ENCODE measurements around the gene DOCK2.
"Not testable (repeated sequence)": the region's sequence is repeated elsewhere in the genome, so short reads cannot be mapped to it uniquely, and the experiment has no call there.

Gene DOCK2

DNA sequence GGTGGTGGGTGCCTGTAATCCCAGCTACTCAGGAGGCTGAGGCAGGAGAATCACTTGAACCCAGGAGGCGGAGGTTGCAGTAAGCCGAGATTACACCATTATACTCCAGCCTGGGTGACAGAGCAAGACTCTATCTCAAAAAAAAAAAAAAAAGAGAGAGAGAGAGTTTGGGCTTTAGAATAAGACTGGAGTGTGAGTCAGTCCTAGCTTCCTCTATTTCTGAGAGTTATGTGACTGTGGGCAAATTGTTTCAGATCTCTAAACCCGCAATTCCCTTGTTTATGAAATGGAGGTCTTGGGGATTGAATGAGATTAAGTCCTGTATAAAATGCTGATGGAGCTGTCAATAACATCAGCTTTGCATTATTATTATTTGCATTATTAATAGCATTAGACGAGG is 316.1 kb downstream of the DOCK2 start:
- not testable (repeated sequence) for DNase-seq

DNA sequence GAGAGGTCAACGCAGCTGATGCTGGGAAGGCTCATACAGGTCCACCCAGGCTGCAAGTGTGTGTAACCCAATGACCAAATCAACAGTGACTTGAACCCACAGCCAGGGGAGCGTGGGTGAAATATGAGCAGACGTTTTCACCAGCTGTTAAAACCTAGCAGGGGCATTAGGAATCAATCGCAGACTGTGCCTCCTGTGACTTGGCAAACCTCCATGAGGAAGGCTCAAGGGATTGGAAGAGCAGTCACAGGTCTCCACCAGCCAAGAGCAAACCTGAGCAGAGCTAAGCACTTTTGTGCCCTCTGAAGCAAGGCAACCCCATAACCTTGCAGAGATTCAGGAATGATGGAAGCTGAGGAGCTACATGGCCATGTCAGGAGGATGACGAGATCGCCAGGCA is 317.7 kb downstream of the DOCK2 start:
- no peak for DNase-seq

DNA sequence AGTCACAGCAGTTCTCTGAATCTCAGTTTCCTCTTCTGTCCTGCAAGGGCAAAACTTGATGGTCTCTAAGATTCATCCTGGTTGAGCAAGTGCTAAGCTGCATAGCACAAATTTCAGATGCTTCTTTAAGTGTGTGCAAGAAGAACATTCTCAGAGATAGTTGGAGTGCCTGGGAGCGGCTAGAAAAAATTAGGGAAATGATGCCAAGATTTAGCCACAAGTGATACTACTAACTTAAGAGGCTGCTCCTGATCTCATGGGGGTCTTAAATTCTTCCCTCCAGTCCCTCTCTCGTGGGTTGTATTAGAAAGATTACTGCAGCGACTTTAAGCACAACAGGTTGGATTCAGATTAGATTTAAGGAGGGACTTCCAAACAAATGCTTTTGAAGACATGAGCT is 319.1 kb downstream of the DOCK2 start:
- DNase-seq, result no peak

DNA sequence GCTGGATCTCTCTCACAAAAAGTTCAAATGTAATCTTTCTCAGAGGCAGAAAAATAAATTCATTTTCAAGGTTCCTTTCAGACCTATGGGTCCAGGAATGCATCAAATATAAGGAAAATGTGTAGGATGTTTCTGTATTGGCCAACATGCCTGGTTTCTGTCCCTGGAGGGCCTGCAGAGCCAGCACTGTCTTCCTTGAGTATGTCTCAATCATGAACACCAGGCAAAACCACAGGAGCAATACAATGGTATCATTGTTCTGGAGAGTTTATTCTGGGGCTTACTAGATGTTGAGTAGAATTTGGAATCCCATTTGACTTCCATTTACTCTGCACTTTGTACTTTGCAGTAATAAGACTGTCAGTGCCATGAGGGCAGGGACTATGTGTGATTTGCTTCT is 319.7 kb downstream of the DOCK2 start:
- DNase-seq, result no peak

DNA sequence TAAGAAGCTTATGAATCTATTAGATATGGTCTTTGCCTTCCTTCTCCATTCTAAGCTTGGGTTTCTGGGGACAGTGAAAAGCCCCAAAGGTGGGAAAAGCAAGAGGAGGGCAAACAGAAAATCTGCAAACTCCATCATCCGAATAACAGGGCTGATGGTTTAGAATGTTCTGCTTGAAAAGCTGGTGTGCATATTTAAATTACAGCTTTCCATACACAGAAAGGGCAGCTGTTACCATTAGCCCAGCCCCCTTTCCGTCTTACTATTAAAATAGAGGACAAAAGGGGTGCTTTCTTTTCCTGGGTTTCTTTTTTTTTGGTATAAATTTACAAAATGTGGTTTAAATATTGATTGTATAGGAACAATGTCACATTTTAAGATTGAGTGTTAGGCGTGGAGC is 321.2 kb downstream of the DOCK2 start:
- no peak for DNase-seq

DNA sequence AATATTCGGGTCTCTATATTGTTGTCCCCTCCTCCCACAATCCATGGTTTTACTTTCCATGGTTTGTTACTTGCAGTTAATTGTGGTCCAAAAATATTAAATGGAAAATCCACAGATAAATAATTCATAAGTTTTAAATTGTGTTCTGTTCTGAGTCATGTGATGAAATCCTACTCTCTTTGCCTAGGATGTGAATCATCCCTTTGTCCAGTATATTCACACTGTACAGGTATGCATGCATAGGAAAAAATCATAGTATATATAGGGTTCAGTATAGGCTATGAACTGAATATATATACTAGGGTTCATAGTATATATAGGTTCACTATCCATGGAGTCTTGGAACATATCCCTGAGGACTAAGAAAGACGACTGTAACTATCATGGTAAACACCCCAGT is 323.6 kb downstream of the DOCK2 start:
- no peak for DNase-seq

DNA sequence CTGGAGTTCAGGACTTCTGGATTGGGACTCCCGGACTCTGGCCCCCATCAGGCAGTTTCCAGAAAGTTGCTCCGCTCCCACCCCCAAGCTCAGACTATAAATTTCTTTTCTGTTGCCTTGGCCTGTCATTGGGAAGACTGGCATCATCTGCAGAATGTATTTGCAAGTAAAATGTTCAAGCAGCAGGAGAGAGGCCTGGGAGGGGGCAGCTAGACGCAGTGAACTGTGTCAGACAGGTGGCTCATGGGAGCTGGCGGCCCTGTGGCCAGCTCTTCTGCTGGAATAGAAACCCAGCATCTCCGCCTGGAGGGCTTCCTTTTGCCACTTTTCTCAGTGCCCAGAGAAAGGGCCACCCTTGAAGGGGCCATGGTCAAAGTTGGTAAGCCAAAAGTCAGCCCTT is 327.2 kb downstream of the DOCK2 start:
- DNase-seq, result no peak

DNA sequence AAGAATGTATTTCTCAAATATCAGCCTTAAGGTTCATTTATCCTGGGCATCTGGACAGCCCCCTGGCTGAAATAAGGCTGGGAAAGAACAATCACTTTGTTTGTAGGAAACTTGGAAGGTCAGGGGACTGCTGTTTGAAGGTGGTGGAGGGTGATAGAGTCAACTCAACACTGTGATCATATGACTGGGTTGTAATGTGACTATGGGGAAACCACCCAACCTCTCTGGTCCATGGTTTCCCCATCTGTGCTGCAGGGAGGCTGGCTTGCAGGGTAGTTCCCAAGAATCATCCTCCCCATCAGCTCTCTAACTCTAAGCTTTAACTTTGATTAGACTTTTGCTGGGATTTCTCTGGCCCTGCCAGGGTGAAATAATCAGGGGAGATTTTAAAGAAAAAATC is 333.3 kb downstream of the DOCK2 start:
- no peak for DNase-seq

DNA sequence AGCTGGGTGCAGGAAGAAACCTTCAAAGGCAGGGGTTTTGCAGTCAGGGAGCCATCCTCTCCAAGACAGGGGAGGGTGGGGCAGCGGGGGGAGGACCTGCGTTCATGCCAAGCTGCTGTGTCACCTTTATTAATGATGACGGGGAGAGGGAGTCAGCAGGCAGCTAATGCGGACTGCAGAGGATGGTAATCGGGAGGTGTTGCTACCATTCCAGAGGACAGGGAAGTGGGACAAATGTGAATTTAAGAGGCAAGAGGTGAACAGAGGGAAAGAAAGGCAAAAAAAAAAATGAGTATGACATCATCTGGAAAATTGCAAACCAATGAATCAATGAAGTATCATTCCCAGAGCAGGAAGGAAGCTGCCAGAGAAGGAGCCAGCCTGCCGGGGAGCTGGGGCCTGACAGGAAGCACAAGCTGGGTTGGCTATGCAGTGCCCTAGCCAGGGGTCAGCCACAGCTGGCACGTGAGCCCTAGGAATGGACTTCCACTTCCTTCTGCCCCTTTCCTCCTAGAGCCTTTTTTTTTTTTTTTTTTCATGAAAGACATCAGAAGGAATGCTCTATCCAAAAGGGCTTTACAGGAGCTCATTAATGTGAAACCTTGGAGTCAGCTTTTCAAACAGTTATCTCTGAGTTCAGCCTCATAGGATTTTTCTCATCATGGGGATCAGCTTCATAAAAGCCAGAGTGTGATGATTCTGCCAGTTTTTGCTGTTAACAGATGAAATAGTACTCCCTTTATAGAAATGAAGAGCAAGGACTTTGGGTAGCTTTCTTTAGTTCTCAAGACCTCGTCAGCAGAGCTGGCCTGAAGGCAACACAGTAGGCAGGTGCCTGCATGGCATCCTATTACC is 334.1 kb downstream of the DOCK2 start:
- DNase-seq, result peak; percentile 97

DNA sequence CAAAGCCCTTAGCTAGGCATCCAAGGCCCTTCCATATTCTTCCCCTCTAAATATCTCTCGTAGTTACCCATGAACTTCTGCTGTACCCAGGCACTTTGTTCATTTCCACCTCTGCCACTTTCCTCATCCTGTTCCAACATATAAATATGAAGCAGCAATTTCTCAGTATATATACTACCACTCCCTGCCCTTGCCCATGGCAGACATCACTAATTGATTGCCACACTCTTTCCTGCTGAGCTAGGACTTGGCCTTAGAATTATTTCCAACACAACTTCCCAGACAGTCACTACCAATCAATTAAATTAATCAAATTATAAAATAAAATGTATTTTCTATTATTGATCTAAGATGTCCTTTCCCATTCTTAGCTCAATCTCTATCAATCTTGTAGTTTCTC is 334.7 kb downstream of the DOCK2 start:
- DNase-seq, result no peak

DNA sequence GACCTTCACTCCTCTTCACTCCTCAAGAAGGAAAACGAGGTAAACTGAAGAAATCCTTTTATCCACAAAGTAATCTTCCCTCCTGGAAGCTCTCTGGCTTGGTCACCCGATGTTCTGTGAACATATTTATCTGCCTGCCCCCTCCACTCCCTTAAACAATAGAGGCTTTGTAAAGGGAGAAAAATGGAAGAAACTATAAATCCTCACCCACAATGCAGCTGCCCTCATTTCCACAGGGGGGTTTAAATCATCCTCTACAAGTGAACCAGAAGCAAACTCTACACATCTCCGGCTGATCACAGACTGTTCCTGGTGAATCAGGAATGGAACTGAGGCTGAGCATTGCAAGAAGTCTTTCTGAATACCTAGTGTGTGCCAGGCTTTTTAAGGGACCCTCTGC is 336.0 kb downstream of the DOCK2 start:
- no peak for DNase-seq

DNA sequence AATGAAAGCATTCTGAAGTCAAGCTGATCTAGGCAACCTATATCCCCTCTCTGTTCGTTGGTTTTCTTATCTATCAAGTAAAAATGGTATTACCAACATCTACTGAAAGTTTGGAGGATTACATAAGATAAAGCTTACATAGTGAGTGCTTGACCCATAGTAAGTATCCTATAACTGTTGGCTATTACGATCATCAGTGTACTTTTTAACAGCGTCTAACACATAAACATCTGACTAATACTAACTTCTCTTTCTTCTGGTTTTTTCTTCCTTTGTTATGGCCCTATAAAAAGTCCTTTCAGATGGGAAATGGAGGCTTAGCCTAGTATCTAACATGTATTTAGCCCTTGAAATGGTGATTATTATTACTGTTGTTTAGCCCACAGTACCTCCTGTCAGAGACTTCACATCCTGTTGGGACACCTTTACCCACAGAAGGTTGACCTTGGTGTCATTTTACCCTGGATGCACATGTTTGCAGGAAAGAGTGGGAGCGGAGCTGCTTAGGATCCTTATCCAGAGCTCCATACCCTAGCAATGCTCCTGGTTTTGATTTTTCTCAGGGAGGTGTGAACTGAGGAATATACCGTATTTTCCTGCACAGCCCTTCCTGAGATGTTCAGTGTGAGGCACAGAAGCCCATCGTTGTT is 337.2 kb downstream of the DOCK2 start:
- no peak for DNase-seq

DNA sequence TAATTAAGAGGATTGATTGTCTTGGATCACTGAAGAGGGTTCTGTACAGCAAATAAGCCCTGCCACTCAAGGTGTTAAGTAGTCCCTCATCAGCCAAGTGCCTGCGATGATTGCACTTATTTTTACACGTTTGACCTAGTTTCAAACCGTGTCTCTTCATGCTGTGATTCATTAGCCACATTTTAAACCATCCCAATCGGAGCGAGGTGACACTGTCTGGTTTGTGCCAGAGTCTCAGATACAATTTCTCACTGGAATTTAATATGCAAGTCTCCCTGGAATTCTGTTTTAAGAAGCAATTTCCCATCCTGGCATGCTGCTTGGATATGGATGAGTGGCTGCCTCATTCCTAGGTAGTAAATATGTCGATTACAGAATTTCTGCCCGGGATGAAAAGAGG is 341.6 kb downstream of the DOCK2 start:
- no peak for DNase-seq

DNA sequence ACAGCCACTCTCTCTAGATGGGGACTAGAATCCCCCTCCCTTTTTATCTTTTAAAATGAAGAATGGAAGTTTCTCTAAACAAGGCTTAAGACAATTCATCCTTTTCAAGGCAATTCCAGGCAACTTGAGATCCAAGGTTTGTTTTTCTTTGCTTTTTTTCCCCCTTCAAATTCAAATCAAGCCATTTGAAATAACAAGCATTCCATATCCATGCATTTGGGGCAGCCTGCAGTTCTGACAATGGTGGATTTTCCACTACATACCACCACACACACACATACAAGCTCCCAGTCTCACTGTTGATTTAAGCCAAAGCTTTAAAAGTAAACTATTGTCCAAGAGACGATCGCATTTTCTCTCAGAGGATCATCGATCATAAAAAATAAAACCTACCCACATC is 342.8 kb downstream of the DOCK2 start:
- no peak for DNase-seq

DNA sequence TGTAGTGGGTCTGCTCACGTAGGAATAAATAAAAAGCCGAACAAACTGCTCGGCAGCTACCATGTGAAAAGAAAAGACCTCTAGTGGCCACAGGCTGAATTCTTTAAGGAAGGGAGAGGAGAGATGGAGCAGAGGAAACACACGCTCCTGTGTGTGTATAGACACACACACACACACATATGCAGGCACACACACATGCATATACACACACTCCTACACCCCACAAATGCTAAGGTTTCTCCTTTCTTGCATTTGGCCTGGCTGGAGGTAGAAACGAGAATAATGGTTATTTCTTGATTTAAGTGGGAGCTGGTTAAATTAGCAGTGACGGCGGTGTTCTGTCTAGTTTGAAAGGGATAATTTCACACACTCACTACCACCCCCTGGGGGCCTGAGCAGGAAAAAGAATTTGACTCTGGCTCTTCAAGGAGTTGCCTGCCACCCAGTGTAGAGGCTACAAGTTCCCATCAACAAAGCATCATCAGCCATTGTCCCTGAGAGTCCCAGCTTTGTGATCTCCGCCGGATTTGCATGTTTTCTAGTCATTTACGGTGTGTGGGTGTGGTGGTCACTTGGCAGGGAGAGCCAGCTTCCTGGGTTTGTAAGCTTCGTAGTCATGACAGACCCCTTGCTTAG is 343.5 kb downstream of the DOCK2 start, which contains the start of gene INSYN2B:
INSYN2B (minus strand) TSS at position 78 of the 636 bp plus-strand sequence. CDS start 96,597 bp downstream, outside the sequence.
- peak; percentile 87 for DNase-seq

DNA sequence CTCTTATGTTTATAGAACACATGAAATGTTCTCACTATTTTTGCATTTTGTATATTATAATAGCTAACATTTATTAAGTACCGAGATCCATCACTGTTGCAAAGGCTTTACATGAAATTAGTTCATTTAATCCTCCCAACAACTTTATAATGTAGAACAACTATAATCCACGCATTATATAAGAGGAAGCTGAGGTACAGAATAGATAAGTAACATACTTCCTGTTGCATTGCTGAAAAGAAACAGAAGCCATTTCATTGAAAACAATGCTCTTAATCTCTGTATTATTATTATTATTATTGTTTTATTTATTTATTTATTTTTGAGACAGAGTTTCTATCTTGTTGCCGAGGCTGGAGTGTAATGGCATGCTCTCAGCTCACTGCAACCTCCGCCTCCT is 351.1 kb downstream of the DOCK2 start:
- DNase-seq, result no peak

DNA sequence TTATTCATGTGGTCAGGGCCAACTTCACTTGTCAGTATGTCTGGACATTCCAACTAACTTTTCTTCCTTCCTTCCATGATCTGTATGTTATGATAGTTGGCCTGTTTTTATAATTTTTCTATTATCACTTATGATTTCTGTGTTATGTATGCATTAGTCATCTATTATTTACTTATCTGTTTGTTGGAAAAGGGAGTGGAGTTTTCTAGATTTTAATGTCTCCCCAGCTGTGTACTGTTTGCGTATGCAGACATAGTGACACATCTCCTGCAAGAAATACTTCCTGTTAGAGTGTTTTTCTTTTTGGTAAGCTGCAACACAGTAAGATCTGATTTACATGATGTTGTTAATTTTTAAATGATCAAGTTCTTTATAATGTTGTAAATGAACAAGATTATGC is 351.9 kb downstream of the DOCK2 start:
- no peak for DNase-seq

DNA sequence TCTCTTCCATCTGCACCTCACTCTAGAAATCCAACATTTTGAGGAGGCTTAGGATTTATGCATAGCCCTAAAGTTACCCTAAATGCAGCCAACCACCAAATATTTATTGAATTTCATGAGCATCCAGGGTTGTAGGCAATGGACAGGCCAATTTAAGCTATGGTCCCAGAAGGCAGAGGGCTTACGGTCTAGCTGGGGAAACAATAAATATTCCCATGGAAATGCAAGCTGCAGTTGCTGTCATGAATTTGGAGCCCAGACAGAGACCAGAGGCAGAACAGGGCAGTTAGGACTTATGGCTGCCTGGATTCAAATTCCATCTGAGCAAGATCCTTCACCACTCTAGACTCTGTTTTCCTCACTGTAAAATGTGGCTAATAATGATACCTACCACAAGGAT is 352.3 kb downstream of the DOCK2 start:
- no peak for DNase-seq

DNA sequence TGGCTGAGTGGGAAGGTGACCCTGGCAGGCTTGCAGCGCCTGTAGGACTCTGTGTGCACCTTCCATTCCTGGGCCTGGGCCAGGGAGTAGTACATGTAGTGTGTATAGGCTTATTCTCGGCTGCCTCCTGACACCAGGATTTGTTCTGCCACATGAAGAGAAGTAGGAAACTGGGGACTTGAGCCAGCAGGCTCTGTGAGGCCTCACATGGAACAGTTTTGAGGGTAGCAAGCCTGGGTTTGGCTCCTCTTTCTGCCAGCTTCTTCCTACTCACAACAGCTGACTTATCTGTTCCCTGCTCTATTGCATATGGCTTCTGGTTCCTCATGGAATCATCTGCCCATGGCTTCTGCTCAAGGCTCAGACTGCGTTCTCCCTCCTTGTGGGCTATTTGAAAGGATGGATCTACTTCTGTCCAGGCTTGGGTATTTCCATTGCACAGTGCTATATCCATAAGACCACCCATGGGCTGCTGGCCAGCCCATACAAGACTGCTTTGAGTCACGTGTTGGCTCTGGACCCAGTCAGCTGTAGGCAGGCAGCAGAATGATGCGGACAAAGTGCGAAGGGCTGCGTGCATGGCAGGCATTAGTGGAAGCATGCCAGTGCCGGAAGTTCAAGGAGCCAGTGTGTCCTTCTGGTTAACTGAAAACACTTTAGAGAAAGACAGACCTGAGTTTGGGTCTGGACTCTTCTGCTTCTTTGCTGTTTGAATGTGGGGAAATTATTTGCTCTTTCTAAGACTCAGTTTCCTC is 354.2 kb downstream of the DOCK2 start:
- DNase-seq, result no peak

DNA sequence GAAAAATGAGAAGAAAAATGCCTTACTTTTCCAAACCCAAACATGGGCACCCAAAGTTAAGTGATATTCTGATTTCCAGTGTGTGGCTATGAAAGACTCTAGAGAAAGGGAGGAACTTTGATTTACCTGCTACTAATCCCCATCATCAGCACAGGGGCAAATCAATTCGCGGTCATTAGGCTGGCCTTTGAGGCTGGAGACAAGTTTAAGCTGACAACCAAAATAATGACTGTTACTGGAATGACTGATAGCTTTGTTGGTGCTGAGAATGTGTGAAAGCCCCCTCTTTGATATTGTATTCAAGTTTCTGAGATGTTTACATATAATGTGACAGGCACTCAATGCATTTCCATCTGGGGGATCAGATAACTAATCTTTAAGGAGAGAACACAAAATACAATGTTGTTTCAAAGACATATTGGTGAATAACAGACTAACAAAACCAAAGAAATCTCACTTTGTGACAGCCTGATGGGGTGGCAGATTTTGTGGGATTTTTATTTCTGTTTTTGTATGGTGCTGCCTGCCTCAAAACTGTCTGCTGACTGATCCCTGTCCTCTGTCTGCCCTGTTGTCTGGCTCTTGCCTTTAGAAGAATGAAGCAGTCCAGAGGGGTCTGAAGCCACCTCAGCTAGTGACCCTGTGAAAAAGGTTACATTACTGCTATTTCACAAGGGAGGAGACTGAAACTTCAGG is 355.9 kb downstream of the DOCK2 start:
- DNase-seq, result no peak

DNA sequence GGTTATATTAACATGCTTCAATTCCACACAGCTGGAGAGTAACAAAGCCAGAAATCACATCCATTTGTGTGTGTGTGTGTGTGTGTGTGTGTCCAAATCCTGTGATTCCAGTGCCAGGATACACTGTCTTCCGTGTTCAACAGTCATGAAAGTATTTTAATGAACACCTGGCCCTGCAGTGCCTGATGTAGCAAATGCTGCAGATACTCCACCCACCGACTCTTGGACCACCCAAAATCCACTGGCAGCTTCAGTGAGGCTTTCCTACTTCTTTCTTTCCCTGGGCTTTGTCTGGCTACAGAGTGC is 356.4 kb downstream of the DOCK2 start:
- no peak for DNase-seq

DNA sequence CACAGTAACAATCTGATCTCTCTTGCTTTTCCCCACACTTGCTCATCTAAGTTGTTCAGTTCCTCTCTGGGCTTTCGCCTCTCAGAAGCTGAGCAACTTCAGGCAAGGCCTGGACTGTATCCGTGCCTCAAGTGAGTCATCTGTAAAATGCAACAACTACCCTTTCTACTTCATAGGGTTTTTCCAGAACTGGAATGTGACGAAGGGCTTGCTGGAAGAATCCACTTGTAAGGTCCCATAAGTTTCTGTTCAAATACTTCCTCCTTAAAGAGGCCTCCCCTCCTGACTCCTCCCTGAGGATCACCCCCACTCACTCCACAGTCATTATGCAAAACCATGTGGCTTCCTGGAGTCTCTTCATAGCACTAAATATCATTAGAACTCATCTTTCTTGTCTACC is 360.7 kb downstream of the DOCK2 start:
- no peak for DNase-seq

DNA sequence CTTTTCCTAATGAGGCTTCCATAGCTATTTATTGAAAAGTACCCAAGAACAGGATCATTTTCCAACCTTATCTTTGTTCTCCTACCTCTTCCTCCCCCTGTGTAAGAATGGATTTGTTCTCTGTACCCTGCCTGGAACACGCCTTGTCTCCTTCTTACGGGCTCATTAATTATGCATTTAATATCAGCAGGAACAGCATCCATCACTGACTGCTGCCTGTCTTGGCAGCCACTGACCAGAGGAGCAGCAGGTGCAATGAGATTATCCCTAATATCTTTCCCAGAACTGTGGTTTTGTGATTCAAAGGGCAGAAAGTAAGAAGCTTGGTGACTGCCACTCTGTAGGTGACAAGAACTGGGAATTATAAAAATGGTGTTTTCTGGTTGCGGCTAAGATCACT is 362.5 kb downstream of the DOCK2 start:
- DNase-seq, result no peak

All from EL (cell line).